ENCODE data around the gene GRAMD1A.
"Not testable (repeated sequence)": the region's sequence is repeated elsewhere in the genome, so short reads cannot be mapped to it uniquely, and the experiment has no call there.

Gene GRAMD1A

GRCh38 chr19:35038623-35039512, 38.7 kb downstream of the GRAMD1A start:
- DNase-seq, result no peak

- no peak for DNase-seq
These were observed 40.0 kb downstream of the GRAMD1A start for GRCh38 chr19:35039881-35040825.

- DNase-seq, result no peak
These were observed 40.9 kb downstream of the GRAMD1A start for GRCh38 chr19:35040826-35041547.

GRCh38 chr19:35041548-35042055, 41.5 kb downstream of the GRAMD1A start, which contains the start of gene HPN:
TSS of gene HPN (plus strand) at chr19:35041721. CDS start at chr19:35042507, 786 bp downstream.
- DNase-seq, result no peak

GRCh38 chr19:35042056-35042730, 42.1 kb downstream of the GRAMD1A start:
- no peak for DNase-seq

- DNase-seq, result no peak
These were observed 43.0 kb downstream of the GRAMD1A start for GRCh38 chr19:35042954-35043604.

GRCh38 chr19:35043906-35044305, 43.8 kb downstream of the GRAMD1A start:
- DNase-seq, result no peak

- DNase-seq, result no peak
These were observed 44.4 kb downstream of the GRAMD1A start for GRCh38 chr19:35044317-35045117.

GRCh38 chr19:35045667-35046300, 45.7 kb downstream of the GRAMD1A start:
- no peak for DNase-seq

GRCh38 chr19:35046461-35046860, 46.3 kb downstream of the GRAMD1A start:
- DNase-seq, result no peak

- peak; percentile 54 for DNase-seq
These were observed 48.8 kb downstream of the GRAMD1A start for GRCh38 chr19:35048911-35049411.

- no peak for DNase-seq
These were observed 49.3 kb downstream of the GRAMD1A start for GRCh38 chr19:35049456-35049855.

GRCh38 chr19:35050662-35051061, 50.5 kb downstream of the GRAMD1A start:
- DNase-seq, result not testable (repeated sequence)

GRCh38 chr19:35051268-35051667, 51.1 kb downstream of the GRAMD1A start:
- DNase-seq, result not testable (repeated sequence)

GRCh38 chr19:35051796-35052195, 51.7 kb downstream of the GRAMD1A start:
- no peak for DNase-seq

- DNase-seq, result no peak
These were observed 52.6 kb downstream of the GRAMD1A start for GRCh38 chr19:35052599-35053190.

GRCh38 chr19:35053667-35054293, 53.7 kb downstream of the GRAMD1A start:
- DNase-seq, result no peak

- no peak for DNase-seq
These were observed 54.5 kb downstream of the GRAMD1A start for GRCh38 chr19:35054626-35055025.

GRCh38 chr19:35055715-35056179, 55.6 kb downstream of the GRAMD1A start:
- DNase-seq, result no peak

All from NCI-H774 (cell line).